SJCRH30 (cell line): ENCODE data around the gene TMEM92. TPM values are rescaled to one million over a fixed set of nuclear protein-coding genes. Genes with fewer than 3 reads are reported as not detected.

Source experiments
- DNase-seq, 2 experiments: peaks; one replicate each; pipeline ENCODE4 v3.0.0-alpha.2; 2015 to 2020
- H3K27ac ChIP-seq: fragments of 250-450 bp; sonication (Bioruptor Pico); 2 replicates; pipeline ENCODE4 v1.5.1; 2020; ENCODE audit warnings: mild to moderate bottlenecking, moderate library complexity
- H3K27me3 ChIP-seq: fragments of 250-450 bp; sonication (Bioruptor Pico); 2 replicates; pipeline ENCODE4 v1.5.1; 2020; ENCODE audit warnings: mild to moderate bottlenecking, moderate library complexity
- H3K36me3 ChIP-seq: fragments of 250-450 bp; sonication (Bioruptor Pico); 2 replicates; pipeline ENCODE4 v1.5.1; 2020; ENCODE audit warnings: mild to moderate bottlenecking, moderate library complexity
- H3K4me1 ChIP-seq: fragments of 250-450 bp; sonication (Bioruptor Pico); 2 replicates; pipeline ENCODE4 v1.5.1; 2020; ENCODE audit warnings: mild to moderate bottlenecking, moderate library complexity
- H3K4me3 ChIP-seq: fragments of 250-450 bp; sonication (Bioruptor Pico); 2 replicates; pipeline ENCODE4 v1.5.1; 2020; ENCODE audit warnings: mild to moderate bottlenecking, moderate library complexity
- H3K9me3 ChIP-seq: fragments of 250-450 bp; sonication (Bioruptor Pico); replicated peaks from 2 replicates; pipeline ENCODE4 v1.5.1; 2020; ENCODE audit warnings: mild to moderate bottlenecking, moderate library complexity
- total RNA-seq: library from RNA; depleted of rRNA; stranded (reverse); fragments of >200 nt; shearing (Covaris generic); gene quantifications from 2 replicates; pipeline ENCODE4 v1.2.3, GENCODE V29; 2014; rRNA removed

Gene TMEM92
- not detected in 2 replicates for total RNA-seq

DNA sequence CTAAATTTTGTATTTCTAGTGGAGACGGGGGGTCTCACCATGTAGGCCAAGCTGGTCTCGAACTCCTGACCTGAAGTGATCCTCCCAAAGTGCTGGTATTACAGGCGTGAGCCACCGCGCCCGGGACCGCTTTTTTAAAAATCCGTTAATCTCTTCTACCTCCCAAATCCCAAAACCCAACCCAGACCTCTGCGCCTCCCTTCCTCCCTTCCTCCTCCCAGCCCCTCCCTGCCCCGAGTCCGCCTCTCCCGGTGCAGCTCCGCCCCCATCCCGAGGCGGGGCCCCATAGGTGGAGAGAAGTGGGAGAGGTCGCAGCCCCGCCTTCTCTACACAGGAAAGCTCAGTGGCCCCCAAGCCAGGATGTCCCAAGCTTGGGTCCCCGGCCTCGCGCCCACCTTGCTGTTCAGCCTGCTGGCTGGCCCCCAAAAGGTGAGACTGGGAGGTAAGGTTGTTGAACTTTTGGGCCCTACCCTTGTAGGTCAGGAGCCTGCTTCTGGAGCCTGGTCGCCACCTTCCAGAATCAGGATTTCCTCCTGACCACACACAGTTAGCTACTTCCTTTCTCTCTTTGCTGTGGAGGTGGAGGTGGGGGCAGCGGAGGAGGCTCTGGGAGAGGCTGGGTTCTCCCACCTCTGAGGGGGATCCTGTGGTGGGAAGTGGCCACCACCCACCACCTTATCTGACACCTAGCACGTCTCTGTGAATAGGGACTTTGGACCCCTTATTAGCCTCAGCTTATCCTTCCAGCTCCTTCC, at the start of gene TMEM92:
TSS of gene TMEM92 (plus strand) at position 325 of the 755 bp plus-strand sequence. CDS start at position 361, 36 bp downstream.
- H3K4me3 ChIP-seq: no peak within 1 kb of the TSS
- no peak within 1 kb of the TSS for H3K27ac ChIP-seq
- no peaks in the 10 kb centered on the region for H3K36me3 ChIP-seq
- DNase-seq: peak; percentile 23 to 25
- H3K4me1 ChIP-seq: peaks cover 2% of the 10 kb centered on the region; the same call in 1 of the 2 replicates
- peaks cover 9% of the 10 kb centered on the region; the same call in 1 of the 2 replicates for H3K27me3 ChIP-seq
- no peaks in the 10 kb centered on the region for H3K9me3 ChIP-seq

DNA sequence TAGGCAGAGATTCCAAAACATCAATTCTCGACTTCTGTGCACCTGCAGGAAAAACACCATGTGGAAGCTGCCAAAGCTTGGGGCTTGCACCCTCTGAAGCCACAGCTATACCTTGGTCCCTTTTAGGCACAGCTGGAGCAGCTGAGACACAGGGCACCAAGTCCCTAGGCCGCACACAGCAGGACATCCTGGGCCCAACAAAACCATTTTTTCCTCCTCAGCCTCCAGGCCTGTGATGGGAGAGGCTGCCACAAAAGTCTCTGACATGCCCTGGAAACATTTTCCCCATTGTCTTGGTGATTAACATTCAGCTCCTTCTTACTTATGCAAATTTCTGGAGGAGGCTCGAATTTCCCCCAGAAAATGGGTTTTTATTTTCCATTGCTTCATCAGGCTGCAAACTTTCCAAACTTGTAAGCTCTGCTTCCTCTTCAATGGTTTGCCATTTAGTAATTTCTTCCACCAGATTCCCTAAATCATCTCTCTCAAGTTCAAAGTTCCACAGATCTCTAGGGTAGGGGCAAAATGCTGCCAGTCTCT, 48.5 kb upstream of the TMEM92 start:
- Histone ChIP-seq H3K4me3 (no peak overlapping the region), H3K27me3 (no peaks in the 10 kb centered on the region), H3K27ac (no peak overlapping the region), H3K36me3 (no peaks in the 10 kb centered on the region), H3K4me1 (no peaks in the 10 kb centered on the region), H3K9me3 (no peaks in the 10 kb centered on the region)
- DNase-seq: no peak

DNA sequence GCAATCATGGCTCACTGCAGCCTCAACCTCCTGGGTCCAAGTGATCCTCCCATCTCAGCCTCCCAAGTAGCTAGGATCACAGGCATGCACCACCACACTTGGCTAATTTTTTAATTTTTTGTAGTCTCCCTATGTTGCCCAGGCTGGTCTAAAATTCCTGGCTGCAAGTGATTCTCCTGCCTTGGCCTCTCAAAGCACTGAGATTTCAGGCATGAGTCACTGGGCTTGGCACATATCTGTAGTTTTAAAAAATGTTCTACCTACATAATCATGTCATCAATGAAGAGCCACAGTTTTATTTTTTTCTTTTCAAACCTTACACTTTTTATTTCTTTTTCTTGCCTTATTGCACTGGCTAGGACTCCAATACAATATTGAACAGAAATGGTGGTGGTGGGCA, 39.7 kb upstream of the TMEM92 start:
- no peaks in the 10 kb centered on the region for H3K27me3 ChIP-seq
- H3K9me3 ChIP-seq: no peaks in the 10 kb centered on the region
- H3K4me1 ChIP-seq: no peaks in the 10 kb centered on the region
- H3K4me3 ChIP-seq: no peak overlapping the region
- no peak overlapping the region for H3K27ac ChIP-seq
- H3K36me3 ChIP-seq: no peaks in the 10 kb centered on the region
- DNase-seq: no peak

GRCh38 chr17:50237901-50238300, 36.4 kb upstream of the TMEM92 start:
- H3K4me3 ChIP-seq: no peak overlapping the region
- no peaks in the 10 kb centered on the region for H3K27me3 ChIP-seq
- no peaks in the 10 kb centered on the region for H3K36me3 ChIP-seq
- no peaks in the 10 kb centered on the region for H3K9me3 ChIP-seq
- H3K27ac ChIP-seq: no peak overlapping the region
- no peak for DNase-seq
- H3K4me1 ChIP-seq: no peaks in the 10 kb centered on the region

GRCh38 chr17:50238601-50239280, 35.5 kb upstream of the TMEM92 start:
- no peaks in the 10 kb centered on the region for H3K9me3 ChIP-seq
- no peaks in the 10 kb centered on the region for H3K36me3 ChIP-seq
- no peak for DNase-seq
- H3K27me3 ChIP-seq: no peaks in the 10 kb centered on the region
- H3K4me1 ChIP-seq: no peaks in the 10 kb centered on the region
- no peak overlapping the region for H3K27ac ChIP-seq
- H3K4me3 ChIP-seq: no peak overlapping the region

- no peak overlapping the region for H3K4me3 ChIP-seq
- H3K4me1 ChIP-seq: no peaks in the 10 kb centered on the region
- no peaks in the 10 kb centered on the region for H3K9me3 ChIP-seq
- no peak overlapping the region for H3K27ac ChIP-seq
- no peaks in the 10 kb centered on the region for H3K36me3 ChIP-seq
- DNase-seq: no peak
- H3K27me3 ChIP-seq: no peaks in the 10 kb centered on the region
Measured at GRCh38 chr17:50239937-50240336, 34.3 kb upstream of the TMEM92 start.

DNA sequence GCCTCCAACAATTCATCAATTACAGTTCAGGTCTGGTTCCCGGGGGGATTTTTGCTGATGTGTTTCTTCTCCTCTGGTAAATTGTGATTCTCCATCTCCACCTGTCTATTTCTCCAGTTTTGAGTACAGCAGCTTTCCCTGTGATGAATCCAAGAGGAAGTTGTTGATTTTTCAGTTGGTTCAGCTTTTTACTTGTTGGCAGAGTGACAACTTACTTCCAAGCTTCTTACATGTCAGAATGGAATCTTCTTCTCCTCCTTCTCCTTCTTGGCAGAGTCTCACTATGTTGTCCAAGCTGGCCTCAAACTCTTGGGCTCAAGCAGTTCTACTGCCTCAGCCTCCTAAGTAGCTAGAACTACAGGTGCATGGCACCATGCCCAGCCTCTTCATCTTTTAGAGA, 33.4 kb upstream of the TMEM92 start:
- DNase-seq: no peak
- no peak overlapping the region for H3K27ac ChIP-seq

DNA sequence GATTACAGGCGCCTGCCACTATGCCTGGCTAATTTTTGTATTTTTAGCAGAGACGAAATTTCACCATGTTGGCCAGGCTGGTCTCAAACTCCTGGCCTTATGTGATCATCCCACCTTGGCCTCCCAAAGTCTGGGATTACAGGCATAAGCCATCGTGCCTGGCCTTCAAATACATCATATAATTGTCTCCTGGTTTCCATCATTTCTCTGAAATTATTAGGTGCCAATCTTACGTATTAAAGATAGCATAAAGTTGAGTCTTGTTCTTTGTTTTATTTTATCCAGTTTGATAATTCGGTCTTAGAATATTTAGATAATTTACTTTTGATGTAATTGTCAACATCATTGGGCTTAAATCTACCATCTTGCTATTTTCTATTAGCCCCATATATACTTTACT, 32.8 kb upstream of the TMEM92 start:
- H3K4me3 ChIP-seq: no peak overlapping the region
- H3K4me1 ChIP-seq: no peaks in the 10 kb centered on the region
- no peak for DNase-seq
- no peak overlapping the region for H3K27ac ChIP-seq
- H3K9me3 ChIP-seq: no peaks in the 10 kb centered on the region
- H3K36me3 ChIP-seq: no peaks in the 10 kb centered on the region
- no peaks in the 10 kb centered on the region for H3K27me3 ChIP-seq

More for the DNA sequence above, 33.4 kb upstream of the TMEM92 start:
- Histone ChIP-seq H3K9me3 (no peaks in the 10 kb centered on the region), H3K4me1 (no peaks in the 10 kb centered on the region), H3K36me3 (no peaks in the 10 kb centered on the region), H3K4me3 (no peak overlapping the region), H3K27me3 (no peaks in the 10 kb centered on the region)

DNA sequence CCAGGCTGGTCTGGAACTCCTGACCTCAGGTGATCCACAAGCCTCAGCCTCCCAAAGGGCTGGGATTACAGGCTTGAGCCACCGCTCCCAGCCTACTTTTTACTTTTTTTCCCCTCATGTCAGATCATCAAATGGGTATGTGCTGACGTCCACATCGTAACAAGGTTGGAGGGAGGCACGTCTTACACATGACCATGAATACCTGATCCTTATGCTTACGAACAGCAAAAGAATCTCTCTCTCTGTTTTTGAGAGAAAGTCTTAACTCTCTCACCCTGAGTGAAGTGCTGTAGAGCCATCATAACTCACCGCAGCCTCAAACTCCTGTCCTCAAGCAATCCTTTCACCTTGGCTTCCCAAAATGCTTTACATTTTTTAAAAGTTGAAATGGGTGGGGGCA, 29.5 kb upstream of the TMEM92 start:
- no peaks in the 10 kb centered on the region for H3K27me3 ChIP-seq
- no peaks in the 10 kb centered on the region for H3K36me3 ChIP-seq
- H3K4me1 ChIP-seq: no peaks in the 10 kb centered on the region

DNA sequence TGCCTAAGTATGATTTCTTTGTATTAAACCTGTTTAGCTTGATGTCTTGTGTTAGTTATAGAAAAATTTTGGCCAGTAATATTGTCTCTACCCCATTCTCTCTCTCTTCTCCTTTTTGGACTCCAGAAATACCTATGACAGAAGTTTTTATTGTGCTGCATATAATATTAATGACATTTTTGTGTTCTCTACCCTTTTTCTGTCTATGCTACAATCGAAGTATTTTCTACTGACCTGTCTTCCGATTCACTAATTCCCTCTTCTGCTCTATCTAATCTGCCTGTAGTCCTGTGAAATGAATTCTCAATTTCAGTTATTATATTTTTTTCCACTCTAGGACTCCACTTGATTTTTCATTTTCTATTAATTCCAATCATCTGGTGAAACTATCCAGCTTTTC, 26.0 kb upstream of the TMEM92 start:
- Histone ChIP-seq H3K4me3 (no peak overlapping the region), H3K36me3 (no peaks in the 10 kb centered on the region), H3K4me1 (no peaks in the 10 kb centered on the region), H3K27me3 (no peaks in the 10 kb centered on the region), H3K9me3 (no peaks in the 10 kb centered on the region; the same call in 1 of the 2 replicates), H3K27ac (no peak overlapping the region)
- DNase-seq: no peak

More for the DNA sequence above, 29.5 kb upstream of the TMEM92 start:
- no peaks in the 10 kb centered on the region; the same call in 1 of the 2 replicates for H3K9me3 ChIP-seq
- H3K27ac ChIP-seq: no peak overlapping the region
- DNase-seq: no peak
- H3K4me3 ChIP-seq: no peak overlapping the region

GRCh38 chr17:50252781-50253180, 21.5 kb upstream of the TMEM92 start:
- Histone ChIP-seq H3K9me3 (no peaks in the 10 kb centered on the region; the same call in 1 of the 2 replicates), H3K4me3 (no peak overlapping the region), H3K27ac (no peak overlapping the region), H3K27me3 (no peaks in the 10 kb centered on the region), H3K36me3 (no peaks in the 10 kb centered on the region), H3K4me1 (no peaks in the 10 kb centered on the region)
- no peak for DNase-seq

DNA sequence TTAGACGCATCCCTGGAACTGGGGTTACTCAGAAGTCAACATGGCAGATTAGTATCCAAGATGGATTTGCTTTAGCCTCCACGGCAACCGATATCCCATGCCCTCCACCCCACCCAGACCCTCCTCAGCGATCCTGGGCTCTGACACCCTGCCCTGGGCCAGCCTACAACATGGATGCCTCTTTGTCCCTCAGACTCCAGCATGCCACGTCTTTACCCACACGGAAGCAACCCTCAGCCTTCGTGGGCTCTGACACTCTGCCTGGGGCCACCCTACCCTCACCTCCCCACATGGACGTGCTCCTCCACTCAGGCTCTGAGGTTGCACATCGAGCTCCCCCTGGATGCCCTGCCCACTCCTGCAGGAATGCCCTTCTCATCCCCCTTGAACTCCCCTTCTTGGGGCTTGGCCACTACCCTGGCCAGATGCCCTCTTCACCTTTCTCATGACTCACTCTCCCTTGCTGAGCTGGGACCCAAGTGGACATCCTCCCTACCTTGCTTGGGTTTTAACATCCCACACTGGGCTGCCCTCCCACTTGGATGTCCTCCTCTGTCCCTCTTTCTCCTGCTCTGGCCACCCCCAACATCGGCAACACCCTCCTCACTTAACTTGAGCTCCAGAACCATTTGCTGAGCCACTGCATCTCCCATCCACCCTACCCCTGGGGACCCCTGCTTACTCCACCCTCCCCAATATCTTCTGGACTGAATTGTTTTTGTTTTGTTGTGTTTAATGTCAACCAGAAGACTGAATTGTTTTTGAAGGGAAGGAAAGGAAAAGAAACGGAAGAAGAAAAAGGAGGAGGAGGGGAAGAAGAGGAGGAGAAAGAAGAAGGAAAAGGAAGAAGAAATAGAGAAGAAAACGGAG, 18.3 kb upstream of the TMEM92 start:
- no peaks in the 10 kb centered on the region for H3K9me3 ChIP-seq
- H3K4me1 ChIP-seq: no peaks in the 10 kb centered on the region
- H3K27ac ChIP-seq: no peak overlapping the region
- no peak overlapping the region for H3K4me3 ChIP-seq
- DNase-seq: no peak
- H3K27me3 ChIP-seq: peaks cover 5% of the 10 kb centered on the region; the same call in 1 of the 2 replicates
- no peaks in the 10 kb centered on the region for H3K36me3 ChIP-seq

DNA sequence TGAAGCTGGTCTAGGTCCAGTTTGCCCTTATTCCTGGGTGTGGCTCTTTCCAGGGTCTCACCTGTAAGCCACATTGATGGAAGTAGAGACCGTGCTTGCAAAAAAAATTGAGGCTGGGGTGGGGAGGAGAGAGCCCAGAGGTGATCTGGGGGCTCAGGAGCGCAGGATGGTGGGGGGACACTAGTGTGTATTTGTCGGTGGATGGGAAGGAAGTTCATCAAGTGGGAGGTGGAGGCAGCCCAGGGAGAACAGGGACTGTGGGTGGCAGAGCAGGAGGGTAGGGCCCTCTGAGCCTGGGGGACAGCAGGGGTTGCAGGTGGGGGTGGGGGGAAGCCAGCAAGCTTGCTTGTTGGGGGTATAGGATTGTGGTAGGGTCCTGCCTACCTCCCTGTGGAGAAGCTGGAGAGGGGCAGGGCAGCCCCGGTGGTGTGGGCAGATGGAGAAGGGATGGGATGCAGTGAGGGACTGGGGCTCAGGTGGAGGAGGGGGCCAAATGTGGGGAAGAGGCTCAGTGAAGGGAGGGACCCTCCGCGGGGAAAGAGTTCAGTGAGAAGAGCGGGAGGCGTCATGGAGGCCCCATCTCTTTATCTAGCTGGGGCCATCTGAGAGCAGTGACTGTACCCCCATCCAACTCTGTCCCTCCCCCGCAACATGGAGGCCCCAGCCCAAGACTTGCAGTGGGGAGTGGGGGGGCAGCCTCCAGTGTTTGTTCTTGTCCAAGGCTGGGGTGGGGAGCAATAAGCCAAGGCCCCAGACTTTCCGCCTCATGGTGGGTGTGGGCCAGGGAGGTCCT, 17.2 kb upstream of the TMEM92 start:
- H3K27ac ChIP-seq: no peak overlapping the region
- peaks cover 12% of the 10 kb centered on the region; the same call in 1 of the 2 replicates for H3K27me3 ChIP-seq
- no peaks in the 10 kb centered on the region for H3K4me1 ChIP-seq
- no peak overlapping the region for H3K4me3 ChIP-seq
- no peak for DNase-seq
- H3K9me3 ChIP-seq: no peaks in the 10 kb centered on the region
- no peaks in the 10 kb centered on the region for H3K36me3 ChIP-seq

GRCh38 chr17:50257676-50258224, 16.5 kb upstream of the TMEM92 start:
- Histone ChIP-seq H3K4me1 (no peaks in the 10 kb centered on the region), H3K9me3 (no peaks in the 10 kb centered on the region), H3K36me3 (no peaks in the 10 kb centered on the region), H3K27ac (no peak overlapping the region), H3K4me3 (no peak overlapping the region), H3K27me3 (peaks cover 16% of the 10 kb centered on the region; the same call in 1 of the 2 replicates)
- no peak for DNase-seq
